NCI-H1105 (cell line): Measurements from ENCODE around the gene APLN.

Experiments used
- DNase-seq: peaks from one replicate; lab custom pipeline; 2025; lab: John Stamatoyannopoulos, UW

The APLN gene

GRCh38 chrX:129596077-129596476 is 58.7 kb downstream of the APLN start:
- DNase-seq = no peak
